Brain microvascular endothelial cell (primary cell): ENCODE results near the gene DAG1.

ENCODE experiments used
- DNase-seq: peaks from one replicate; pipeline ENCODE4 v3.0.0-alpha.2; 2020
- H3K27ac ChIP-seq: fragments of 250-450 bp; sonication (Bioruptor Pico); 2 replicates; pipeline ENCODE4 v1.5.1; 2020; ENCODE audit warnings: mild to moderate bottlenecking, moderate library complexity
- H3K27me3 ChIP-seq: fragments of 250-450 bp; sonication (Bioruptor Pico); replicated peaks from 2 replicates; pipeline ENCODE4 v1.5.1; 2020; ENCODE audit warnings: mild to moderate bottlenecking
- H3K36me3 ChIP-seq: fragments of 250-450 bp; sonication (Bioruptor Pico); replicated peaks from 2 replicates; pipeline ENCODE4 v1.5.1; 2020; ENCODE audit warnings: mild to moderate bottlenecking
- H3K4me3 ChIP-seq: 2 replicates; pipeline ENCODE4 v1.5.1; 2011; ENCODE audit warnings: low read depth, mild to moderate bottlenecking, control low read depth, low read length, moderate library complexity
- in situ Hi-C: cut with HindIII; loops from 2 replicates; pipeline ENCODE4 v1.10.0; 2017; ENCODE audit warnings: low sequenced_read_pairs, low pct_ligation_motif_present
- TF ChIP-seq, protein P1 (sequence below): IDR thresholded peaks from 2 replicates; pipeline ENCODE4 v1.5.1; 2011; ENCODE audit warnings: low read depth, mild to moderate bottlenecking, moderate library complexity, low read length, control low read depth, inconsistent platforms; ENCODE audit errors: missing control alignments

DAG1 gene

DNA sequence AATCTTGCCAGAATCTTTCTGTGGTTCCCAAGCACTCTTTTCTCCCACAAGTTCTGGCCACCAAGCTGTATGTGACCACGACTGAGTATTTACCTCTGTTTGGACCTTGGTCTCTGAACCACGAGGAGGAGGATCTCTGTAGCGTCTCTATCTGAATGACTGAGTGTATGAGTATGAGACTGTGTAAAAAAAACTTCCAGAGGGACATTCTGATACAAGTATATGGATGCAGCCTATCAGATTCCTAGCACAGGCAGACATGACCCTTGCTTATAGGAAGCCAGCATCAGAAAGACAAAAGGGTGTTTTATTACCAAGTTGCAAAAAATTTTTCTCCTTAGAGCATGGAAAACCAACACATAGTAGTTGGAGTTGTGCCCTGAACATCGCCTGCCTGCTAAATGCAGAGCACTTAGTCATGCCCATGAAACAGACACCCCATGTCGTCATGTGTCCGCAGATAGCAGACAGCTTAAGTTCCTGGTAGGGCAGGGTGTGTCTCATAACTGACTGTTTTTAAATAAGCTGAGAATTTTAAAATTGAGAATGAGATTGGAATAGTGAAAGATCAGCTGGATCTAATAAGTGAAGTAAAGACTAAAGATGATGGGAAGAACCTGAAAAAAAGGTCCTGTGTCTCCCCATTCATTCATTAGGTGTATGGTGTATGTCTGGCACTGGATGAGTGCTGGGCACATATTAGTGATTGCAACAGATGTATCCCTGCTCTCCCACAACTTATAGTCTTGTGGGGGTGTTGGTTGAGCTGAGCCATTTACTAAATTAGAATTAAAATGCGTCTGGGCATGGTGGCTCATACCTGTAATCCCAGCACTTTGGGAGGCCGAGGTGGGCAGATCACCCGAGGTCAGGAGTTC, 30.9 kb downstream of the DAG1 start:
- peak; percentile 97 for DNase-seq
- peak overlapping the region; percentile 79 for H3K27ac ChIP-seq

DNA sequence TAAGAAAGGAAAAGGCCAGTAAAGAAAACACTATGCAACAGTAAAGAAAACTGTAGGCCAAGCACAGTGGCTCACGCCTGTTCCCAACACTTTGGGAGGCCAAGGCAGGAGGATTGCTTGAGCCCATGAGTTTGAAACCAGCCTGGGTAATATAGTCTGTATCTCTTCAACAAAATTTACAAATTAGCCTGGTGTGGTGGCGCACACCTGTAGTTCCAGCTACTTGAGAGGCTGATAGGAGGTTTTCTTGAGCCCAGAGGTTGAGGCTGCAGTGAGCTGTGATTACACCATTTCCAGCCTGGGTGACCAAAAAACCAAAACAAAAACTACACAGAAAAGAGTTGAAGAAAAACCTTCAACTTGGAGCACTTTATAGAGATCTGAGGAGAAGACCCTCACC, 31.8 kb downstream of the DAG1 start:
- Histone ChIP-seq H3K36me3 (no peaks in the 10 kb centered on the region), H3K4me3 (no peak overlapping the region), H3K27ac (no peak overlapping the region), H3K27me3 (no peaks in the 10 kb centered on the region)
- DNase-seq = no peak
- in situ Hi-C loops = no loop called here
- TF ChIP-seq, protein P1, sequence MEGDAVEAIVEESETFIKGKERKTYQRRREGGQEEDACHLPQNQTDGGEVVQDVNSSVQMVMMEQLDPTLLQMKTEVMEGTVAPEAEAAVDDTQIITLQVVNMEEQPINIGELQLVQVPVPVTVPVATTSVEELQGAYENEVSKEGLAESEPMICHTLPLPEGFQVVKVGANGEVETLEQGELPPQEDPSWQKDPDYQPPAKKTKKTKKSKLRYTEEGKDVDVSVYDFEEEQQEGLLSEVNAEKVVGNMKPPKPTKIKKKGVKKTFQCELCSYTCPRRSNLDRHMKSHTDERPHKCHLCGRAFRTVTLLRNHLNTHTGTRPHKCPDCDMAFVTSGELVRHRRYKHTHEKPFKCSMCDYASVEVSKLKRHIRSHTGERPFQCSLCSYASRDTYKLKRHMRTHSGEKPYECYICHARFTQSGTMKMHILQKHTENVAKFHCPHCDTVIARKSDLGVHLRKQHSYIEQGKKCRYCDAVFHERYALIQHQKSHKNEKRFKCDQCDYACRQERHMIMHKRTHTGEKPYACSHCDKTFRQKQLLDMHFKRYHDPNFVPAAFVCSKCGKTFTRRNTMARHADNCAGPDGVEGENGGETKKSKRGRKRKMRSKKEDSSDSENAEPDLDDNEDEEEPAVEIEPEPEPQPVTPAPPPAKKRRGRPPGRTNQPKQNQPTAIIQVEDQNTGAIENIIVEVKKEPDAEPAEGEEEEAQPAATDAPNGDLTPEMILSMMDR = no peak

More for the DNA sequence above, 30.9 kb downstream of the DAG1 start:
- in situ Hi-C loops = no loop called here
- H3K4me3 ChIP-seq = no peak overlapping the region
- no peaks in the 10 kb centered on the region for H3K27me3 ChIP-seq
- TF ChIP-seq, protein P1 = no peak
- no peaks in the 10 kb centered on the region for H3K36me3 ChIP-seq

DNA sequence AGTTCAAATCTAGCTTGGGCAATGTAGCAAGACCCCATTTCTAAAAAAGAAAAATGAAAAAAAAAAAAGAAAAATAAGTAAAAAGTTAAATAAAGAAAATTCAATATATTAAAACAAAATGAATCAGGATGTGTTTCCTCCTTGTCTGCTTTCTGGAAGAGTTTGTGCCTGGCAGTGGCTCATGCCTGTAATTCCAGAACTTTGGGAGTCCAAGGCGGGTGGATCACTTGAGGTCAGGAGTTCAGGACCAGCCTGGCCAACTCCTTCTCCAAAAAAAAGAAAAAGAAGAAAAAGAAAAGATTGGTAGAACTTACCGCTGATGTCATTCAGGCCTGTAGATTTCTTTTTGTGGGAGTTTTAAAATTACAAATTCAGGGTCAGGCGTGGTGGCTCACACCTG, 36.8 kb downstream of the DAG1 start:
- H3K27ac ChIP-seq = no peak overlapping the region
- in situ Hi-C loops = no loop called here
- no peak overlapping the region for H3K4me3 ChIP-seq
- no peaks in the 10 kb centered on the region for H3K27me3 ChIP-seq
- H3K36me3 ChIP-seq = no peaks in the 10 kb centered on the region
- DNase-seq = no peak
- TF ChIP-seq, protein P1 = no peak

DNA sequence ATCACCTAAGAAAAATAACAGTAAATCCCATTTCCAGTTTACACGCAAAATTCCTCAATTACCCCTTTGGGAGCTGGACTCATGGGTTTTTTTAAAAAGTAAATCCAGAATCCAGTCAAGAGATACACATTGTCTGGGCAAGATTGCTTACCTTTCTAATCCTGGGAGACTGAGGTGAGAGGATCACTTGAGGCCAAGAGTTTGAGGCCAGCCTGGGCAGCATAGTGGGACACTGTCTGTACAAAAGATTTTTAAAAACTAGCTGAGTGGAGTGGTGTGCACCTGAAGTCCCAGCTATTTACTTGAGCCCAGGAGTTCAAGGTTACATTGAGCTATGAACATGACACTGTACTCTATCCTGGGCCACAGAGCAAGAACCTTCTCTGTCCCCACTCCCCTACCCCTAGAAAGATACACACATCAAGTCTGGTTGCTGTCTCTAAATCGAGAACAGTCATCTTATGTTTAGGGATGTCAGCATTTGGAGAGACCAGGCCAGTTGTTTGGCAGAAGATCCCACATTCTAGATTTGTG, 39.0 kb downstream of the DAG1 start:
- peaks cover 3% of the 10 kb centered on the region for H3K36me3 ChIP-seq
- in situ Hi-C loops = no loop called here
- TF ChIP-seq, protein P1 = no peak
- no peak overlapping the region for H3K4me3 ChIP-seq
- no peaks in the 10 kb centered on the region for H3K27me3 ChIP-seq
- no peak overlapping the region for H3K27ac ChIP-seq
- no peak for DNase-seq

DNA sequence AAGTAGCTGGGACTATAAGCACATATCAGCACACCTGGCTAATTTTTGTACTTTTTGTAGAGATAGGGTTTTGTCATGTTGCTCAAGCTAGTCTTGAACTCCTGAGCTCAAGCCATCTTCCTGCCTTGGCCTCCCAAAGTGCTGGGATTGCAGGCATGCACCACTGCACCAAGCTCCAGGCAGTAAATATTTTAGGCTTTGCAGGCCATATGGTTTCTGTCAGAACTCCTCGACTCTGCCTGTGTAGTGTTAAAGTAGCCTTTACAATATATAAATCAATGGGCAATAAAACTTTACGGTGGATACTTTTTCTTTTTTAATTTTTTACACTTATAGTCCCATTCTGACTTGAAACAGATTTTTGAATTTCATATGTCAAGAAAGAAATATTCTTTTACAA, 41.6 kb downstream of the DAG1 start:
- no peak for DNase-seq
- no peaks in the 10 kb centered on the region for H3K27me3 ChIP-seq
- H3K27ac ChIP-seq = no peak overlapping the region
- in situ Hi-C loops = no loop called here
- no peak overlapping the region for H3K4me3 ChIP-seq
- TF ChIP-seq, protein P1 = no peak
- H3K36me3 ChIP-seq = peaks cover 3% of the 10 kb centered on the region
